GM19193 (cell line): Measurements from ENCODE around the gene PKIG.

ENCODE experiments used
- POLR2A ChIP-seq: IDR thresholded peaks from 4 replicates; pipeline ENCODE4 v1.6.1; 2011; ENCODE audit not compliant: insufficient read depth, insufficient read length; ENCODE audit errors: extremely low read depth

PKIG gene

DNA sequence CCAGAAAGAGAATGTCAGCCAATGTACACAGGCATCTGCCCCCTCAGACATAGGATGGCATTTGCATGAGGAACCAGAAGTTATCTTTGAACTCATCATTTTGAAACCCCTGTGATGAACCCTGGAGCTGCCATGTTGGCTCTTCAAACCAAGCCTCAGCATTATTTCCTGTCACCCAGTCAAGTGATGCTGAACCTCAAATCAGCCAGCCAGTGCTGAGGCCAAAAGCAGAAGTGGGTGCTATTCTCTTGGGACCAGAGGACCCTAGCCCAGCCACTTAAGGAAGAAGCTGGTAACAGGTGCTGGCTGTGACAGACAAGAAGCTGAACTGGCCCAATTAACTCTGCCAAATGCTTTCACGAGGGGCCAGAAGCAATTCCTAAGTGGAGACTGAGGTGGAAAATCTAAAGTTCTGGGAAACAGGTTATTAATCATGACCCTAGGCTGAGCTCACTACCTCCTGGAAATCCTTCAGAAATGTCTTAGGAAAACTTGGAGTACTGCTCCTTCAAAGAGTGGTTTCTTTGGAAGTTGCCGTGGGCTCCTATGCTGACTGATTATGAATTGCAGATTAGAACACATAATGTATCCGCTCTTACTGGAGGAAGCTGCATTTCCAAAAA, 4.0 kb downstream of the PKIG start:
- peak; percentile 45 for TF ChIP-seq POLR2A

DNA sequence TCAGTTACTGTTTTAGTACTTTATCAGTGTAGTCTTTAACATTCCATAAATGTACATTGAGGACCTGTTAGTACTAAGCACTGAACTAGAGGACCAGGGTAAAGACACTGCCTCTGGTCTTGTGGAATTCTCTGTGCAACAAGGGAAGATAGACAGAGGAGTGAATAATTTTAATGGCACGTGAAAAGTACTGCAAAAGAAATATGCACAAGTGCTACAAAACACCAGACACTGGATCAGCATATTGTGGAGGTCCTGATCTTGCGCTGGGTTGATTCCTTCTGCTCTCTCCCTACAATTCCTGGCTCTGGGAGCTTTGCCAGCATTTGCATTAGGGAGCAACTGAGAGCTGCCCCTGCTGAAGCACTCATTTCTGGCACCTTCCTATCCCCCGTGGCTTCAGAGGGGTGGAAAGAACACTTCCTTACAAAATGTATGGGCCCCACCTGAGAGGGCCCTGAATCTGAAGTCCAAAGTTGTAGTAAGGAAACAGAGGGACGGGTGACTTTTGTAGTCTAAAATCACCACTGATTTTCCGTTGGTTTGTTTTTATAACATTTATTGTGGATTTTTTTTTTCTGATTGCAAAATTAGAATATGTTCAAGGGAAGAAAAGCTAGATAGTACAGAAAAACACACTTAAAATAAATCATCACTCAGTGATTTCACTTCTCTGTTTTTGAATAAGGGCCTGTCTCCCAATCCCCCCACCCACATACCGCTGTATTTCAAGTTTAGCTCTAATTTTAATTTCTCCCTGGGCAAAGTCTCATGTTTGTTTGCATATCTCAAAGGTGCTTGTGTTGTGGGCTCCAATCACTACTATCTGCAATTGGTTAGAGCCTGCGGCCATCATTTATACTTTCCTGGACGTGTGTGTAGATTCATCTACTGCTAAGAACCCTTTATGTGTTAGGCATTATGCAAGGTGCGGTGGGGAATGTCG, 4.9 kb downstream of the PKIG start:
- no peak for TF ChIP-seq POLR2A

DNA sequence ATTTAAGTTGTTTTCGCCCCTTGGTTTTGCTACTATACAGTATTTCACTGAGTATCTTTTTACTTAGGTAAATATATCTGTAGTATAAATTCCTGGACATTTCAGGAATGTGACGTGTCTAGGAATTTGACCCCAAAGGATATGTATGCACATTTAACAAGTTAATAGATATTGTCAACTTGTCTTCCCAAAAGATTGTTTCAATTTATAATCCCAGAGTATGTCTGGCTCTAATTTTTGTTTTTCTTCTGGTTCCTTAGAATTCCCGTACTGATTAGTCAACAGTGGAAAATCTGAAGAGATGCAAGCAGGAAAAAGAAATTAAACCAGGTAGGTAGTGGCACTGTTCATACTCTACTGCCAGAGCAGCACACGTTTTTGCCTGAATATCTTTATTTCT, 7.2 kb downstream of the PKIG start:
- no peak for TF ChIP-seq POLR2A

DNA sequence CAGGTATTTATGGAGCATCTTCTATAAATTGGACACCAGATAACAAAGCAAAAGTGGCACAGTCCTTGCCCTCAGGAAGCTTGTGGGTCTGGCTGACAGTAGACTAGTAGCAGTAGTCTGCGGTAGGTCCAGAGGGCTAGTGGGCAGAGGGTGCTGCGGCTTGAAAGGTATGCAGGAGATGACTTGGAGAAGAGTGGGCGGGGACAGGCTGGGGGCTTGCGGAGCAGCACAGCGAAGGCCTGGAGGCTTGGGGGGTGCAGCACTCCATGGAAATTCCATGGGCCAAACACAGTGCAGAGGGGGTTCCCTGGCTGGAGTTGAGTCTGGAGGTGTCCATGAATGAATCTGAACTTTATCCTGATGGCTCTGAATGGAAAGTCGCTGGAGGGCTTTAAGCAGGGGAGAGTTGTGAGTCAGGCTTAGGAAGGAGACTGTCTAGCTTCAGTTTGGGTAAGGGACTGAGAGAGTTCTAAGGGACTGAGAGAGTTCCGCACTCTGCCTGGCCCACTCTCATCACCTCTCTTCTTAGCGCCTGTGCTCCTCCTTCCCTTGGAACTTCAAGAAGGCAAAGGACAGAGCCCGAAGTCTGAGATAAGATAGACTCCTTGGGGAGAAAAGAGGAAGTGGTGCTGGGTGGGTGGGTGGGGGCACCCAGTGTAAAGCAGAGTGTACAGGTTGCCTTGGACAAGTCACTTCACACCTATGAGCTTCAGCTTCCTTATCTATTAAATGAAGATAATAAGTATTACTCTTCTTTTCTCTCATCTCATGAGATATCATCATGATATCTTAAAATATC, 8.8 kb downstream of the PKIG start:
- no peak for TF ChIP-seq POLR2A

DNA sequence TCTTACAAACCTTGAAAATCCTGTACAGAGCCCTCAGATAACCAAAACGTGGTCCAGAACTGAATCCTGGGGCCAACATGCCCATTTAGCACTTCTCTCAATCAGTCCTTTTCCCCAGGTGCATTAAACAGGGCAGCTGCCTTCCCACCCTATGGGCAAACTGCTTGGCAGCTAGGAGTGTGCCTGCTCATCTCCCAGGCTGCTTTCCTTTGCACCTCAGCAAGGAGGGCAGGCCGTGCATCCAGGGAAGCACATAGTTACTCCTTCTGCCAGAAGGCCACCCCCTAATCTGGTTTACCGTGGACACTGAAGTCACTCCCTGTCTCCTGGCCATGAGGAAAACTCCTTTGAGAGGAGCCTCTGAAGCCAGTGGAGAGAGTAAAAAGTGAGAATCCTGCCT, 10.0 kb downstream of the PKIG start:
- no peak for TF ChIP-seq POLR2A

DNA sequence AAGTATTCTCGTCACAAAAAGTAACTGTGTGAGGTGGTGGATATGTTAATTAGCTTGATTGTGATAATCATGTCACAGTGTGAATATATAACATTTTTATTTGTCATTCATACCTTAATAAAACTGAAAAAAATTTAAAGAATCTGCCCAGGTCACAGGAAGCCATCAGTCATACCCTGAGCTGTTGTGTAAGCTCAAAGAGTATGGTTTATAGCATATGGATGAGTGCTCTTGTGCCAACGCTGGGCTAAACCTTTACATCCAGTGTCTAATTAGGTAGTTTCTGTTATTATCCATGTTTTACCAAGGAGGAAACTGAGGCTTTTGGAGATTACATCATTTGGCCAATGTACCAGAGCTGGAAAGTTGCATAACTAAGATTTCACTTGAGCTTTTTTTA, 11.4 kb downstream of the PKIG start:
- TF ChIP-seq POLR2A: no peak

DNA sequence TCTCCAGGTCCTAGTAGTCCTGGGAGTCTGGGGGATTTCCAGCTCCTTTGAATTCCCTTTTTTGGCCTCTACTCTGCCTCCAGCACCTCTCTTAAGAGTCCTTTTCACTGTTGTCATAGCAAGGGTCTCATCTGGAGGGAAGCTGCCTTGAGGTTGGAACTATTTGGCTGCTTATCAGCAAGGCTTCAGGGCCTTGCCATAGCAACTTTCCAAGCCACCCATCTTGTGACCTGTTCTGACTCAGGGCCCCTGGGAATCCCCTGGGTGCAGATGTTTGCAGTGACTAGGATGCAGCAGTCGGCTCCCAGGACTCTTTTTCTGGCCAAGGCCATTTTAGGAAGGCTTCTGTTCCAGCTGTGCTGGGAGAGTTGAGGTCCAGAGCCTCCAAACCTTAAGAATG, 12.4 kb downstream of the PKIG start:
- TF ChIP-seq POLR2A: no peak

DNA sequence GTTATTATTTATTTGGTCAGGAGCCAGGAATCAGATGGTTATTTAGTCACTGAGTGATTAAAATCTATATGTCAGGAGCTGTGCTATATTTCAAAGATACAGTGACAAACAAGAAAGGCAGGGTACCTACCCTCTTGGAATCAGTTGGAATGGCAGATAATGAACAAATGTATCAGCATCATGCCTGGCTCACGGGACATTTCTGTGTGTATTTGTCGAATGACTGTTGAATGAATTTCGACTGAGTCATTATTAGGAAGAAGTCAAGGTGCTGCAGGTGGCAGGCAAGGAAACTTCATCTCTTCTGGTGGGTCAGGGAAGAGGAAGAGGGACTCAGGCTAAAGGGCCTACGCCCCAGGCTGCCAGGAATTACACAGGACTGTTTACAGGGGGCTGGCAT, 13.6 kb downstream of the PKIG start:
- TF ChIP-seq POLR2A: no peak

DNA sequence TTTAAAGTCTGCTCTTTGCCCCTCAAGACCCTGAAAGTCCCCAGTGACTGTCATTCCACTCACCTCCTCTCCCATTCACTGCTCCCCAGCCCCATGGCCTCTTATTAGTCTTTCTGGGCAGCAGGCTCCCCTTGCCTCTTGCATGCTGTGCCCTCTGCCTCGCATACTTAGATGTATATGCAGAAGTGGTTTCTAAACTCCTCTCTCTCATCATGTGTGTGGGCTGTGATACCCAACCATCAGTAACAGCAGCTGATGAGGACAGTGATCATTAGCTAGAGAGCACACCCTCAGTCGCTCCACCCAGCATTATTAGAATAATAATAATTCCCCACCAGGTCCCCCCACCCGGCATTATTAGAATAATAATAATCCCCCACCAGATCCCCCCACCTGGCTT, 14.5 kb downstream of the PKIG start:
- no peak for TF ChIP-seq POLR2A

DNA sequence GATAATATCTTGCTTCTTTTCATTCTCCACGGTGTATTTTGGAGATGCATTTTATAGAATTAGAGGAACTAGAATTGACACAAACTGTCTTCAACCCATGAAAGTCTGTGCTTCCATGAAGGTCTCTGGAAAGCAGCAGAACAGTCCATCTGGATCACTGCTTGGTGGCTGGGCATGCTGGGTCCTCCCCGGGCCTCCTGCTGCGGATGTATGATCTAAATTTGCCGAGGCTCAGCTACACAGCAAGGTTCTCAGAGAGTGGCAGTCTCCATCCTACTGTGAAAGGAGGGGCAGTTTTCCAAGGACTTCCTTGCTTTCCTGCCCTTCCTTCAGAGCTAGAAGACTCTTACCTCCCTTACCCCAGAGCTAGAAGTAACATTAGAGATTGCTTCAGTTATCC, 15.1 kb downstream of the PKIG start:
- no peak for TF ChIP-seq POLR2A

DNA sequence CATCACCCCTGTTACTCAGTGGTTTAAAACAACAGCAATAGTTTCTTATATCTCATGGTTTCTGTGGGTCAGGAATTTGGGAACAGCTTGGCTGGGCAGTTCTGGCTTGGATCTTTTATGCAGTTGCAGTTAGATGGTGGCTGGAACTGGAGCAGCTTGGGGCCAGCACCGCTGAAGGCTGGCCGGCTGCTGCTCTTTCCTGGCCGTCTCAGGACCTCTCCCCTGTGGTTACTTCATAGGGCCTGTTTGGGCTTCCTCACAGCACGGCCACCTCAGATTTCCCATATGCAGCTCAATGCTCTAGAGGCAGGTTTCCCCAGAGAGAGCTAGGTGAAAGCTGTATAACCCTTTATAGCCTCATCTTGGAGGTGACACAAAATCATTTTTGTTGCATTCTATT, 15.6 kb downstream of the PKIG start:
- TF ChIP-seq POLR2A: no peak

DNA sequence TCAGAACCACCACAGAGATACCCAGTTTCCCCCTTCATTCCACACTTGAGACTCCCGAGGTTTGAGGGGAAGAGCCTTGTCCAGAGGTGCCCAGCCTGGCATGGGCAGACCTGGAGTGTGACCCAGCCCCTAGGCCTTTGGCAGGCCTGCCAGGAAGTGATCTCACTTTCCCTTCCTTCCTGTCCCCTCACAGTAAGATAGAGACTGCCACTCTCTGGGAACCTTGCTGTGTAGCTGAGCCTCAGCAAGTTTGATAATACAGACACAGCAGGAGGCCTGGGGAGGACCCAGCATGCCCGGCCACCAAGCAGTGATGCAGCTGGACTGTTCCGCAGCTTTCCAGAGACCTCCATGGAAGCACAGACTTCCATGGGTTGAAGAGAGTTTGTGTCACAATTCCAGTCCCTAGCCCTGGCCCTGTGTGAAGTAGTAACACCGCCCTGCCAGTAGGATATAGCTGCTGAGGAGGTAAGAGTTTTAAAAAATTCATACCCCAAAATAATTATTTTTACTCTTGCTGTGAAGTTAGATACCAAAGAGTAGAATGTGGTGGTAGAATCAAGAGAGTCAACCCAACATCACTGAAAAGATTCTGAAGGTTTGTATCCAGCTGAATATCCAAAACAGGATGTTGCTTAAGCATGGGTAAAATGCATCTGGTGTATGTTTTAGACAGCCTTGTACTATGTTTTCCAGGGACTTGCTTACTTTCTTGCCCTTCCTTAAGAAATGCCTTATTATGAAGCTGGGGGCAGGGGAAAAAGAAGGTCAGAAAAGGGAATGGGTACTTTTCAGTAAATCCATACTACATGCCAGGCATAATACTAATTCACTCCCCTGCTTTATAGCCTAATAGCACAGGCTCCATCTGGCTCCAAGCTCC, 16.3 kb downstream of the PKIG start:
- peak; percentile 55 for TF ChIP-seq POLR2A

DNA sequence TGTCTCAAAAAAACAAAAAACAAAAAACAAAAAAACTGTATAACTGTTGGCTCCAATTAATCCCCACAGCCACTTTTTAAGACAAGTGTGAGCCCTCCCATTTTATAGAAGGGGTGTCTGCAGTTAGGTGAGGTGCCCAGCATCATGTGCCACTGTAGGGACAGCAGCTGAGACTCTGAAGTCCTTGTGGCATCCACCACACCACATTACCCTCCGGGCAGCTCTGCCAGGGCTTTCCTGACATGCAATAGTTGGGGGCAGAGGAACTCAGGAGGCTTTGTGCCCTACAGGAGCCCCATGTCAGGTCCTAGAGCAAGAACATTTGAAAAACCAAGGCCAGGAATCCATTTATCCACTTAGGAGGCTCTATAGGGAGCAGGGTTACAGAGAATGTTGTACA, 17.3 kb downstream of the PKIG start:
- no peak for TF ChIP-seq POLR2A

DNA sequence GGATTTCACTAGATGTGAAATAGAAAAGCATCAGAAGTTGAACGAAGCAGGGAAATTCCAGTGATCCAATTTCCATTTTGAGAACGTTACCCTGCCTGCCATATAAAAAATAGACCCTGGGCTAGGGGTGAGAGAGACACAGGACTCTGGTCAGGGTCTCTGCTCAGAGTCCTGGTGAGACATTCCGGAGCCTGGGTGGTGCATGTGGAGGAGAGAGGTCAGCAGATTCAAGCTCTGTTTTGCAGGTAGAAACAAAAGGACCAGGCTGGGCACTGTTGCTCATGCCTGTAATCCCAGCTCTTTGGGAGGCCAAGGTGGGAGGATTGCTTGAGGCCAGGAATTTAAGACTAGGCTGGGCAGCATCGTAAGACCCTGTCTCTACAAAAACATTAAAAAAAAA, 17.9 kb downstream of the PKIG start:
- no peak for TF ChIP-seq POLR2A
